Measurements from ENCODE around the gene PRDM13. TPM values are rescaled to one million over a fixed set of nuclear protein-coding genes. Genes with fewer than 3 reads are reported as not detected.
"Not testable (repeated sequence)": the region's sequence is repeated elsewhere in the genome, so short reads cannot be mapped to it uniquely, and the experiment has no call there.

The PRDM13 gene
- polyA plus RNA-seq, 1 donor (not counting 4 experiments of a cell fraction or from before 2014, with no cell fraction given), result not detected

GRCh38 chr6:99592900-99593299, 13.7 kb upstream of the PRDM13 start:
- Histone ChIP-seq H2AFZ (ENCODE audit: control insufficient read depth, low read length) (no peak overlapping the region), H3K9me1 (ENCODE audit: control insufficient read depth, extremely low read depth, insufficient read depth, low read length) (no peaks in the 10 kb centered on the region), H3K36me3 (ENCODE audit: control insufficient read depth in 2 of 2, extremely low read depth in 1 of 2, insufficient read depth in 2 of 2, low read length in 2 of 2) (no peaks in the 10 kb centered on the region), H3K79me2 (ENCODE audit: control insufficient read depth, insufficient read depth, low read length) (no peaks in the 10 kb centered on the region), H3K27ac (ENCODE audit: control insufficient read depth, insufficient read depth, low read length) (no peak overlapping the region), H3K4me1 (ENCODE audit: control insufficient read depth, extremely low read depth, insufficient read depth, low read length) (no peaks in the 10 kb centered on the region), H3K9me3 (ENCODE audit: control insufficient read depth, low read depth, low read length) (no peaks in the 10 kb centered on the region), H4K20me1 (ENCODE audit: control insufficient read depth, extremely low read depth, insufficient read depth, low read length) (no peaks in the 10 kb centered on the region), H3K4me2 (ENCODE audit: control insufficient read depth, extremely low read depth, insufficient read depth, low read depth, low read length) (no peak overlapping the region), H3K27me3 (ENCODE audit: control insufficient read depth, extremely low read depth, insufficient read depth, low read length) (peaks cover 84% of the 10 kb centered on the region), H3K9ac (ENCODE audit: control insufficient read depth, extremely low read depth, insufficient read depth, low read length) (no peak overlapping the region), H3K4me3 (ENCODE audit: control insufficient read depth in 2 of 3, extremely low read depth in 1 of 3, insufficient read depth in 2 of 3, low read depth in 1 of 3, low read length in 3 of 3) (no peak overlapping the region)
- no peak for FAIRE-seq
- no peak for TF ChIP-seq EZH2 (IDR thresholded peaks at IDR 0.05; ENCODE audit: low read length)
- TF ChIP-seq, protein P1, sequence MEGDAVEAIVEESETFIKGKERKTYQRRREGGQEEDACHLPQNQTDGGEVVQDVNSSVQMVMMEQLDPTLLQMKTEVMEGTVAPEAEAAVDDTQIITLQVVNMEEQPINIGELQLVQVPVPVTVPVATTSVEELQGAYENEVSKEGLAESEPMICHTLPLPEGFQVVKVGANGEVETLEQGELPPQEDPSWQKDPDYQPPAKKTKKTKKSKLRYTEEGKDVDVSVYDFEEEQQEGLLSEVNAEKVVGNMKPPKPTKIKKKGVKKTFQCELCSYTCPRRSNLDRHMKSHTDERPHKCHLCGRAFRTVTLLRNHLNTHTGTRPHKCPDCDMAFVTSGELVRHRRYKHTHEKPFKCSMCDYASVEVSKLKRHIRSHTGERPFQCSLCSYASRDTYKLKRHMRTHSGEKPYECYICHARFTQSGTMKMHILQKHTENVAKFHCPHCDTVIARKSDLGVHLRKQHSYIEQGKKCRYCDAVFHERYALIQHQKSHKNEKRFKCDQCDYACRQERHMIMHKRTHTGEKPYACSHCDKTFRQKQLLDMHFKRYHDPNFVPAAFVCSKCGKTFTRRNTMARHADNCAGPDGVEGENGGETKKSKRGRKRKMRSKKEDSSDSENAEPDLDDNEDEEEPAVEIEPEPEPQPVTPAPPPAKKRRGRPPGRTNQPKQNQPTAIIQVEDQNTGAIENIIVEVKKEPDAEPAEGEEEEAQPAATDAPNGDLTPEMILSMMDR (optimal IDR thresholded peaks at IDR 0.05 in 1 of 3, IDR thresholded peaks at IDR 0.05 in 1 of 3, conservative IDR thresholded peaks at IDR 0.05 in 1 of 3; ENCODE audit: extremely low read depth in 1 of 3, insufficient read depth in 2 of 3, low read length in 3 of 3), result no peak
- no peak for DNase-seq (ENCODE audit: low read depth, low spot score)
- dilution Hi-C loops (cut with MboI; ENCODE audit: extremely low pct_ligation_motif_present, low sequenced_read_pairs), result no loop called here

GRCh38 chr6:99594696-99595095, 11.9 kb upstream of the PRDM13 start:
- H4K20me1 ChIP-seq (ENCODE audit: control insufficient read depth, extremely low read depth, insufficient read depth, low read length); H3K4me1 ChIP-seq (ENCODE audit: control insufficient read depth, extremely low read depth, insufficient read depth, low read length); H3K79me2 ChIP-seq (ENCODE audit: control insufficient read depth, insufficient read depth, low read length); H3K9me1 ChIP-seq (ENCODE audit: control insufficient read depth, extremely low read depth, insufficient read depth, low read length); H2AFZ ChIP-seq (ENCODE audit: control insufficient read depth, low read length); H3K4me3 ChIP-seq (ENCODE audit: control insufficient read depth in 2 of 3, extremely low read depth in 1 of 3, insufficient read depth in 2 of 3, low read depth in 1 of 3, low read length in 3 of 3); dilution Hi-C loops (cut with MboI; ENCODE audit: extremely low pct_ligation_motif_present, low sequenced_read_pairs); H3K36me3 ChIP-seq (ENCODE audit: control insufficient read depth in 2 of 2, extremely low read depth in 1 of 2, insufficient read depth in 2 of 2, low read length in 2 of 2); DNase-seq (ENCODE audit: low read depth, low spot score); H3K9ac ChIP-seq (ENCODE audit: control insufficient read depth, extremely low read depth, insufficient read depth, low read length); H3K9me3 ChIP-seq (ENCODE audit: control insufficient read depth, low read depth, low read length); FAIRE-seq; H3K27ac ChIP-seq (ENCODE audit: control insufficient read depth, insufficient read depth, low read length); H3K4me2 ChIP-seq (ENCODE audit: control insufficient read depth, extremely low read depth, insufficient read depth, low read depth, low read length): not testable (repeated sequence)
- H3K27me3 ChIP-seq (ENCODE audit: control insufficient read depth, extremely low read depth, insufficient read depth, low read length), result peaks cover 78% of the 10 kb centered on the region
